Naive thymus-derived CD4-positive, alpha-beta T cell (primary cell): Measurements from ENCODE around the gene SLA2. TPM values are rescaled to one million over a fixed set of nuclear protein-coding genes. Genes with fewer than 3 reads are reported as not detected.
A peak's percentile ranks its signal among the peaks of the same experiment; 100 is the strongest.
"Not testable (repeated sequence)": the region's sequence is repeated elsewhere in the genome, so short reads cannot be mapped to it uniquely, and the experiment has no call there.

ENCODE experiments used
- ATAC-seq: fragments of 150-1000 bp; cut with Tn5 transposase; 2 replicates; pipeline ENCODE4 v1.10.0; 2021; ENCODE audit warnings: mild to moderate bottlenecking, moderate library complexity
- CTCF ChIA-PET: fragments of 350-600 bp; sonication (Branson Sonifier 250); formaldehyde crosslinking; loops from one replicate; lab custom pipeline; 2021; ENCODE audit warnings: antibody characterized with exemption; lab: Charles Lee
- POLR2A ChIA-PET: fragments of 350-600 bp; sonication (Branson Sonifier 250); formaldehyde crosslinking; loops from one replicate; lab custom pipeline; 2021; ENCODE audit warnings: antibody characterized with exemption, inconsistent platforms; lab: Charles Lee
- DNase-seq, 9 donors: peaks; one replicate each; pipeline versions ENCODE4 v3.0.0 to v3.0.0-alpha.2; 2020 to 2022; ENCODE audit warnings: mixed read lengths in 1 of 9
- H3K27ac ChIP-seq: one replicate; pipeline ENCODE4 v1.7.0; 2013; ENCODE audit warnings: mild to moderate bottlenecking, low read depth, low read length, moderate library complexity
- H3K27me3 ChIP-seq, 2 donors: one replicate each; pipeline ENCODE4 v1.7.0; 2013; ENCODE audit warnings: low read length in 2 of 2, mild to moderate bottlenecking in 2 of 2, moderate library complexity in 2 of 2; ENCODE audit not compliant: control insufficient read depth in 2 of 2, insufficient read depth in 2 of 2
- H3K36me3 ChIP-seq, 3 experiments: 1 replicate in 2 of 3; 2 replicates in 1 of 3; pipeline ENCODE4 v1.7.0; 2013; ENCODE audit warnings: low read length in 3 of 3, mild to moderate bottlenecking in 3 of 3, moderate library complexity in 1 of 3; ENCODE audit not compliant: insufficient read depth in 3 of 3, control insufficient read depth in 2 of 3
- H3K4me1 ChIP-seq, 2 donors: one replicate each; pipeline ENCODE4 v1.7.0; 2013; ENCODE audit warnings: low read length in 2 of 2, mild to moderate bottlenecking in 2 of 2, moderate library complexity in 1 of 2; ENCODE audit not compliant: control insufficient read depth in 2 of 2, insufficient read depth in 2 of 2
- H3K4me3 ChIP-seq: 2 replicates; pipeline ENCODE4 v1.7.0; 2013; ENCODE audit warnings: mild to moderate bottlenecking, low read length
- H3K9me3 ChIP-seq, 3 experiments: 1 replicate in 2 of 3; 2 replicates in 1 of 3; pipeline ENCODE4 v1.7.0; 2013; ENCODE audit warnings: low read length in 3 of 3; ENCODE audit not compliant: control insufficient read depth in 2 of 3
- H3K27ac Mint-ChIP-seq, 9 donors: one replicate each; pipeline ENCODE4 v1.8.0; 2020 to 2022; ENCODE audit warnings: mixed read lengths in 9 of 9, mild to moderate bottlenecking in 8 of 9, moderate library complexity in 5 of 9, inconsistent platforms in 2 of 9
- H3K27me3 Mint-ChIP-seq, 5 donors: one replicate each; pipeline ENCODE4 v1.8.0; 2021 to 2022; ENCODE audit warnings: mixed read lengths in 5 of 5, mild to moderate bottlenecking in 1 of 5
- H3K36me3 Mint-ChIP-seq, 5 donors: one replicate each; pipeline ENCODE4 v1.8.0; 2020 to 2022; ENCODE audit warnings: mixed read lengths in 5 of 5, mild to moderate bottlenecking in 3 of 5, inconsistent platforms in 1 of 5
- H3K4me1 Mint-ChIP-seq, 7 donors: one replicate each; pipeline ENCODE4 v1.8.0; 2020 to 2022; ENCODE audit warnings: mixed read lengths in 7 of 7, mild to moderate bottlenecking in 3 of 7, inconsistent platforms in 1 of 7
- H3K4me3 Mint-ChIP-seq, 10 donors: one replicate each; pipeline ENCODE4 v1.8.0; 2020 to 2022; ENCODE audit warnings: mild to moderate bottlenecking in 10 of 10, mixed read lengths in 10 of 10, moderate library complexity in 6 of 10, inconsistent platforms in 2 of 10
- H3K9me3 Mint-ChIP-seq, 11 donors: one replicate each; pipeline ENCODE4 v1.8.0; 2020 to 2022; ENCODE audit warnings: mixed read lengths in 11 of 11, mild to moderate bottlenecking in 4 of 11, inconsistent platforms in 1 of 11, moderate library complexity in 1 of 11
- intact Hi-C, 2 donors: fragments of 100-400 bp; cut with micrococcal nuclease; formaldehyde crosslinking; loops; one replicate each; pipeline ENCODE4 v1.15.1; 2023
- polyA plus RNA-seq, 2 donors: library from polyadenylated mRNA; unstranded; fragments of 300-500 nt; fragmentation: Illumina TruSeq; gene quantifications; one replicate each; pipeline ENCODE4 v1.2.3, GENCODE V29; 2021
- total RNA-seq, 6 experiments: library from RNA in 5 of 6; stranded (reverse) in 5 of 6; gene quantifications; 1 replicate in 5 of 6; 2 replicates in 1 of 6; pipeline ENCODE4 v1.2.3 and lab custom pipeline; 2021 to 2026

The SLA2 gene
- total and polyA plus RNA-seq, 7 experiments from 2014 or later = 11.0 to 80.7 (median 29.2) TPM

GRCh38 chr20:36684747-36685146 lies 38.8 kb upstream of the SLA2 start:
- H3K27me3 ChIP-seq = no peaks in the 10 kb centered on the region
- Mint-ChIP-seq H3K36me3 (peaks cover 0 to 51% (median 19%) of the 10 kb centered on the region in 5 donors), H3K4me1 (peaks cover 0 to 5% (median 0%) of the 10 kb centered on the region in 7 donors), H3K27me3 (no peaks in the 10 kb centered on the region), H3K4me3 (no peak overlapping the region), H3K27ac (no peak overlapping the region), H3K9me3 (no peaks in the 10 kb centered on the region)
- POLR2A ChIA-PET = no interaction called here
- DNase-seq = peak in 1 of 9 donors; percentile 6
- no peaks in the 10 kb centered on the region for H3K9me3 ChIP-seq
- intact Hi-C loops = no loop called here
- no peak for ATAC-seq
- CTCF ChIA-PET = interaction anchor here (0.6 kb wide), 1 partner anchor 842 kb away, joined by 4 read pairs; no protein-coding TSS in a partner anchor
- no peak overlapping the region for H3K27ac ChIP-seq
- H3K4me3 ChIP-seq = no peak overlapping the region
- no peaks in the 10 kb centered on the region for H3K4me1 ChIP-seq
- peaks cover 0 to 21% (median 0%) of the 10 kb centered on the region in 3 experiments for H3K36me3 ChIP-seq

DNA sequence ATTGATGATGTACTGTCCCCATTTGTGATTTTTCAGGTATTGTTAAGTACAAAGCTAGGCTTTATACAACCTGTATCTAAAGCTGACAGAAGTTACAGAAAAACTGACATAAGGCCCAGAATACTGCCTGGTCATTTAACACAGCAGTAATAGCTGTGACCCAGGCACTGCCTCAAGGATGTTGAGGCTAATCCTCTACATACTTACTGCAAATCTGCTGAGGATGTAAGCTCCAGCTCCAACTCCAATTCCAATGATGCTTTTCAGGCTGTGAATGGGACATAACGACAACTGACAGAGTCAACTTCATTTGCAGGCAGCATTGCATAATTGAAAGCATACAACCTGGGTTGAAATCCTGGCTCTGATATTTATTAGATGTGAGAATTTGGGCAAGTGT lies 36.3 kb upstream of the SLA2 start:
- CTCF ChIA-PET = no interaction called here
- Mint-ChIP-seq H3K27ac (no peak overlapping the region), H3K4me1 (peaks cover 0 to 5% (median 0%) of the 10 kb centered on the region in 7 donors), H3K9me3 (no peaks in the 10 kb centered on the region), H3K27me3 (no peaks in the 10 kb centered on the region), H3K4me3 (no peak overlapping the region), H3K36me3 (peaks cover 1 to 57% (median 26%) of the 10 kb centered on the region in 5 donors)
- Histone ChIP-seq H3K36me3 (peaks cover 0 to 22% (median 0%) of the 10 kb centered on the region in 3 experiments), H3K9me3 (no peaks in the 10 kb centered on the region), H3K27ac (no peak overlapping the region), H3K4me1 (no peaks in the 10 kb centered on the region), H3K27me3 (no peaks in the 10 kb centered on the region), H3K4me3 (no peak overlapping the region)
- POLR2A ChIA-PET = no interaction called here
- ATAC-seq = no peak
- intact Hi-C loops = no loop called here
- DNase-seq = no peak

GRCh38 chr20:36677422-36677771 lies 31.4 kb upstream of the SLA2 start:
- ATAC-seq (no peak), DNase-seq (no peak)
- H3K27ac Mint-ChIP-seq = no peak overlapping the region
- no peaks in the 10 kb centered on the region for H3K4me1 Mint-ChIP-seq
- H3K27ac ChIP-seq = no peak overlapping the region
- H3K27me3 ChIP-seq = no peaks in the 10 kb centered on the region
- no peak overlapping the region for H3K4me3 Mint-ChIP-seq
- POLR2A ChIA-PET = no interaction called here
- H3K27me3 Mint-ChIP-seq = no peaks in the 10 kb centered on the region
- H3K9me3 ChIP-seq = no peaks in the 10 kb centered on the region
- H3K9me3 Mint-ChIP-seq = no peaks in the 10 kb centered on the region
- H3K36me3 Mint-ChIP-seq = peaks cover 1 to 29% (median 18%) of the 10 kb centered on the region in 5 donors
- no peak overlapping the region for H3K4me3 ChIP-seq
- intact Hi-C loops = no loop called here
- no peaks in the 10 kb centered on the region for H3K4me1 ChIP-seq
- peaks cover 0 to 18% (median 0%) of the 10 kb centered on the region in 3 experiments for H3K36me3 ChIP-seq
- CTCF ChIA-PET = no interaction called here

DNA sequence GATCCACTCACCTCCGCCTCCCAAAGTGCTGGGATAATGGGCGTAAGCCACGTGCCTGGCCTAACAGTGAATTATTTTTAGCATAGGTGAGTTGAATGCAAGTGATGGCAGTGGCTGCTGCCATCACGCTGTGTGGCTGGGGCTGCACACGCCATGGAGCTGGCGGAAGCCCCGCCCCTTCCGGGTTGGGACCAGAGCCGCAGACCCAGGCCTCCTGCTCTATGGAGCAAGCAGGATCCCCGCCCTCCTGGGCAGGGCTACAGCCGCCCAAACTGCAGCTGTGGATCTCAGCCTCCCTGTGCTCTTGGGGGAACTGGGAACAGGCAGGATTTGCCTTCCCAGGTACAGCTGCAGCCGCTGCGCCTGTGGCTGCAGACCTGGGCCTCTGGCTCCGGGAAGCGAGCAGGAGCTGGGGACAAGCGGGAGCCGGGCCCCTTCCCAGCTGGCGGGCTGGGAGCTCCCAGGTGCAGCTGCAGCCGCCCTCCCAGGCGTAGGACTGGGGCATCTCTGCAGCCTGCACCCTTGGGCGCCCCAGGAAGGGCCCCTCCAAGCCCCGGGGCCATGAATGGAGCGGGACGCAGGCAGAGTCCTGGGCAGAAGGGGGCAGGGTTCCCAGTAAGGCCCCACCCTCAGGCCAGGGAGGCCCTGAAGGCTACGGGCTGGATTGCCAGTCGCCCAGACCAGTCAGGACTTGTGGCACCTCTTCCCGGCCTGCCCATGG lies 30.9 kb upstream of the SLA2 start:
- peaks cover 1 to 28% (median 13%) of the 10 kb centered on the region in 5 donors for H3K36me3 Mint-ChIP-seq
- POLR2A ChIA-PET = no interaction called here
- DNase-seq (no peak), ATAC-seq (no peak)
- intact Hi-C loops = no loop called here
- H3K4me3 ChIP-seq = no peak overlapping the region
- no peak overlapping the region for H3K4me3 Mint-ChIP-seq
- no peak overlapping the region for H3K27ac Mint-ChIP-seq
- no peak overlapping the region for H3K27ac ChIP-seq
- no peaks in the 10 kb centered on the region for H3K9me3 Mint-ChIP-seq
- H3K4me1 ChIP-seq = no peaks in the 10 kb centered on the region
- H3K36me3 ChIP-seq = peaks cover 0 to 18% (median 0%) of the 10 kb centered on the region in 3 experiments
- H3K9me3 ChIP-seq = no peaks in the 10 kb centered on the region
- H3K27me3 ChIP-seq = no peaks in the 10 kb centered on the region
- CTCF ChIA-PET = no interaction called here
- no peaks in the 10 kb centered on the region for H3K4me1 Mint-ChIP-seq
- H3K27me3 Mint-ChIP-seq = no peaks in the 10 kb centered on the region

- H3K4me3 ChIP-seq, DNase-seq, ATAC-seq, H3K4me1 Mint-ChIP-seq, H3K27me3 ChIP-seq, POLR2A ChIA-PET, H3K4me1 ChIP-seq, H3K9me3 ChIP-seq, intact Hi-C loops, H3K9me3 Mint-ChIP-seq, H3K27ac Mint-ChIP-seq, H3K4me3 Mint-ChIP-seq, H3K27me3 Mint-ChIP-seq, H3K27ac ChIP-seq: not testable (repeated sequence)
- peaks cover 0 to 12% (median 0%) of the 10 kb centered on the region in 3 experiments for H3K36me3 ChIP-seq
- CTCF ChIA-PET = interaction anchor here (0.7 to 0.8 kb wide), 2 partner anchors 68 to 87 kb away, joined by 3 read pairs; no protein-coding TSS in a partner anchor
- H3K36me3 Mint-ChIP-seq = peaks cover 3 to 23% (median 11%) of the 10 kb centered on the region in 5 donors
These were observed 29.5 kb upstream of the SLA2 start for GRCh38 chr20:36675545-36675944.

GRCh38 chr20:36672991-36673390 lies 27.0 kb upstream of the SLA2 start:
- POLR2A ChIA-PET = no interaction called here
- H3K4me3 ChIP-seq = no peak overlapping the region
- ATAC-seq (no peak), DNase-seq (no peak)
- Mint-ChIP-seq H3K4me1 (no peaks in the 10 kb centered on the region), H3K4me3 (no peak overlapping the region), H3K9me3 (no peaks in the 10 kb centered on the region), H3K27me3 (no peaks in the 10 kb centered on the region), H3K36me3 (peaks cover 5 to 20% (median 9%) of the 10 kb centered on the region in 5 donors), H3K27ac (no peak overlapping the region)
- no peaks in the 10 kb centered on the region for H3K27me3 ChIP-seq
- H3K36me3 ChIP-seq = peaks cover 0 to 9% (median 0%) of the 10 kb centered on the region in 3 experiments
- H3K27ac ChIP-seq = no peak overlapping the region
- CTCF ChIA-PET = interaction anchor here (0.7 kb wide), 1 partner anchor 281 kb away, joined by 4 read pairs; no protein-coding TSS in a partner anchor
- intact Hi-C loops = loop anchor here in 1 of 2 donors (1.0 kb wide), 1 partner anchor 14 kb away; no protein-coding TSS in a partner anchor
- H3K9me3 ChIP-seq = no peaks in the 10 kb centered on the region
- H3K4me1 ChIP-seq = no peaks in the 10 kb centered on the region
